NCI-H1105 treated with DMSO at 0.1 percent for 48 hours (cell line): Measurements from ENCODE around the gene NOC2L.

Source experiments
- DNase-seq: peaks from one replicate; lab custom pipeline; 2025; lab: John Stamatoyannopoulos, UW

Gene NOC2L

DNA sequence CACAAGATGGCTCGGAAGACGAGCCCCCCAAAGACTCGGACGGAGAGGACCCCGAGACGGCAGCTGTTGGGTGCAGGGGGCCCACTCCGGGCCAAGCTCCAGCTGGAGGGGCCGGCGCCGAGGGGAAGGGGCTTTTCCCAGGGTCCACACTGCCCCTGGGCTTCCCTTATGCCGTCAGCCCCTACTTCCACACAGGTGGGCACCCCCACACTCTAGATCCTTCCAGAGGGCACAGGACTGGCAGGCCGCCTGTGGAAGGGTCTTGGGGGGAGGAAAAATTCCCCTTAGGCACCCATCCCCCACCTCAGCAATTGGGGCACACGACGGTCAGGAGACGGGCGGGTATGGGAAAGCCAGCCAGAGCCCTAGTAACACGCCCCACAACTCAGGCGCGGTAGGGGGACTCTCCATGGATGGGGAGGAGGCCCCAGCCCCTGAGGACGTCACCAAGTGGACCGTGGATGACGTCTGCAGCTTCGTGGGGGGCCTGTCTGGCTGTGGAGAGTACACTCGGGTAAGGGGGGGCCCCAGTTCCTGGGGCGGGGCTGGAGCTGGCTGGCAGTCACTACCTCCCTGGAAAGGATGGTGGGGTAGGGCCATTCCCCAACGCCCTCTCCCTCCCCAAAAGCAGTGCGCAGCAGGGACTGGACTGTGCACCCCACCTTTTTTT is 16.1 kb downstream of the NOC2L start:
- no peak for DNase-seq

DNA sequence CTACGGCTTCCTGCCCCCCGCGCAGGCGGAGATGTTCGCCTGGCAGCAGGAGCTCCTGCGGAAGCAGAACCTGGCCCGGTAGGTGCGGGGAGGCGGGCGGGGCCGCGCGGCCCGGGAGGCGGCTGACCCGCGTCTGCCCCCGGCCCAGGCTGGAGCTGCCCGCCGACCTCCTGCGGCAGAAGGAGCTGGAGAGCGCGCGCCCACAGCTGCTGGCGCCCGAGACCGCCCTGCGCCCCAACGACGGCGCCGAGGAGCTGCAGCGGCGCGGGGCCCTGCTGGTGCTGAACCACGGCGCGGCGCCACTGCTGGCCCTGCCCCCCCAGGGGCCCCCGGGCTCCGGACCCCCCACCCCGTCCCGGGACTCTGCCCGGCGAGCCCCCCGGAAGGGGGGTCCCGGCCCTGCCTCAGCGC is 16.6 kb downstream of the NOC2L start:
- peak; percentile 48 for DNase-seq

DNA sequence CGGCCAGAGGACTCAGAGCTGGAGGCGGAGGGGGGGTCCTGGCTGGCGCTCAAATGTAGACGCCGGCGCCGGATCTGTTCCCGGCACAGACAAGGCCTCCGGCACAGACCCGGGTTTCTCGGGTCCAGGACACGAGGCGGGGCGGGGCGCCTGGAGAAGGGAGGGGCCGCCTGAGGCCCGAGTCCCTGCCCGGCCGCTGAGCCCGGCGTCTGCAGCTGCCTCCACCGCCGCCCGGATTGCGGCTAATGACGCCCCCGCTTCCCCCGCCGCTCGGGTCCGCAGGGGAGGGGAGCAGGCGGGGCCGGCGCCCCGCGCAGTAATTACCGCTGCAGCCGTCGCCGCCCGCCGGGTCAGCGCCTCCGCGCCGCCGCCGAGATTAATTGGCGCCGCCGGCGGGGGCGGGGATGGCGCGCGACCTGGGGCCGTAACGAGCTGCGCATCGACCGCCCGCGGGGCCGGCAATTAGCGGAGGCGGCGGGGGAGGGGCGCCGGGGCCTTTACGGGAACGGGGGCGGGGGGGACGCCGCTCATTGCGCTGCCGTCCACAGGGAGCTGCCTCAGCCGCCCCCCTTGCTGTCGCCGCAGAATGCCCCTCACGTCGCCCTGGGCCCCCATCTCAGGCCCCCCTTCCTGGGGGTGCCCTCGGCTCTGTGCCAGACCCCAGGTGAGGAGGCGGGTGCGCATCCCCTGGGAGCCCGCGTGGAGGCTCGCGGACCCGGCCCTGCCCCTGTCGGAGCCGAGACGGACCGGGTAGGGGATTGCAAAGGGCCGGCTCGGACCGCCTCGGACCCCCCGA is 17.3 kb downstream of the NOC2L start:
- DNase-seq: peak; percentile 78

DNA sequence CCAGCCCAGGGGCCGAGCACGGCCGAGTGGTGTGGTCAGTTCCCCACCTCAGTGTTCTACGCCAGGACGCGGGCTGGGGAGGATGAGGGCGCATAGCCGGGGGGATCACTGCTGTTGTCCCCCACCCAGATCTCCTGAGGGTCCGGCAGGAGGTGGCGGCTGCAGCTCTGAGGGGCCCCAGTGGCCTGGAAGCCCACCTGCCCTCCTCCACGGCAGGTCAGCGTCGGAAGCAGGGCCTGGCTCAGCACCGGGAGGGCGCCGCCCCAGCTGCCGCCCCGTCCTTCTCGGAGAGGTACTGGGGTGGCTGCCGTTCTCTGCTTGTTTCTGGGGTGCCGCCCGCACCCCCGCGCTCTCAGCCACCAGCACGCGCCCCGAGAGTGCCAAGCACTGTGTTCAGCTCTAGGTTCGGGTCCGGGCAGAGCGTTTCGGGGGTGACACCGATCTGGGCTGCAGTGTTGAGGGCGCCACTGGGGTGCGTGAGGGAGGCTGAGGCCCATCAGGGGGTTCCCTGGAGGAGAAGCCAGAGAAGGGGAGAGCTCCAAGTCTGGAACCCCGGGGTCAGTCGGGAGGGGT is 18.0 kb downstream of the NOC2L start:
- no peak for DNase-seq

DNA sequence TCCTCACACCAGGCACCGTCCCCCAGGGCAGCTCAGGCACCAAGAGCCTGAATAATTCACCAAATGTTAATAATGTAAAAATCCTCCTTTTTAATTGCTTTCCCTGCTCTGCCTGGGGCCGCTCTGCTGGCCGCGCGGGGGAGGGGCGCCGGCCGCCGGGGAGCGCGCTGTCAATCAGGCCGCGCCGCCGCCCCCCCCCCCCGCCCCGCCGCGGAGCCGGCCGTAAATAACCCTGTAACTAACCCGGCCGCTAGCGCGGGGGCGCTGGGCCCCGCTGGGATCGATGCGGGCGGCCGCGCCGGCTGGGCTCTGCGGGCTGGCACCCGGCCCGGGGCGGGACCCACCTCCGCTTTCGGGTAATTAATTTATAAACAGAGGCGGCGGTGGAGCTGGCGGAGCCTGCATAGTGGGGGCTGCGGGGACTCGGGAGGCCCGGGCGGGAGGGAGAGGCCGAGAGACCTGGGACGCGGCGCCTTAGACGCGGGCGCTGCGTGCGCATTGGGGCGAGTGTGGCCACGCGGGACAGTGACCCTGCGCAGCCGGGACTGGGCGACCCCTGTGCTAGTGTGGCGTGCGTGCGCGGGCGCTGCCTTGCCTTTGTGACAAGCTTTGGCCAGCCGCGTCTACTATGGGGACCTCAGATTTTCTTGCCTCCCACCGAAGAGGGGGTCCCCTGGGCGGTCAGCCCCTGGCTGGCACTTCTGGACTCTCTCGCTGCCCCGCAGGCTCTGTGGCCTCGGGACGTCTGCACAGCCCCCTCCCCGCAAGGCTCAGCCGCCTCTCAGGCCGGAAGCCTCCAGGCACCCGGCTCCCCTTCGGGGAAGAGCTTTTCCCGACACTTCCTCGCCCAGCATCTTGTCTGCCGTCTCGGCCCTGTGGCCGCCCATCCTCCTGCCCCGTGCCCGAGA is 18.7 kb downstream of the NOC2L start:
- peak; percentile 60 for DNase-seq

GRCh38 chr1:939511-940106 is 19.4 kb downstream of the NOC2L start:
- DNase-seq: no peak

DNA sequence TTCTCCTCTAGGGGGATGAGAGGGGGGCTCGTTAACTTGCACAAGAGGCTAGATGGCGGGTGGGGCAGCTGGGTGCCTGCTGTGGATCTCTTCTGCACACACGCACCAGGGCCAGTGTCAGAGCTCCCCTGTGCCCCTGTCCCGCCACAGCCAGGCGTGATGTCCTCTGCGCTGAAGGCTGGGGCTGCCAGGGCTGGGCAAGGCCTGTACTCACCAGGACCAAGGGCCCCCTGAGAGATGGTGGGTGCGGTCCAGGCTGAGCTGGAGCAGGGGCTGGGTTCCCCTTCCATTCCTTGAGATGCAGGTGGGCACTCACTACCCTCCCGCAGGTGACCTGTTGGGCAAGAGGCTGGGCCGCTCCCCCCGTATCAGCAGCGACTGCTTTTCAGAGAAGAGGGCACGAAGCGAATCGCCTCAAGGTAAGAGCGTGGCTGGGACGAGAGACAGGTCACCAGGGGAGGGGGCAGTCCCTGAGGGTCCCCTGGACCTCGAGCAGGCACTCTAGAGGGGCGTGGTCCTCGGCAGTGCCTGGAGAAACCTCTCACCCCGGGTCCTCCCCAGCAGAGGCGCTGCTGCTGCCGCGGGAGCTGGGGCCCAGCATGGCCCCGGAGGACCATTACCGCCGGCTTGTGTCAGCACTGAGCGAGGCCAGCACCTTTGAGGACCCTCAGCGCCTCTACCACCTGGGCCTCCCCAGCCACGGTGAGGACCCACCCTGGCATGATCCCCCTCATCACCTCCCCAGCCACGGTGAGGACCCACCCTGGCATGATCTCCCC is 20.2 kb downstream of the NOC2L start:
- DNase-seq: no peak

GRCh38 chr1:938088-938683 is 20.9 kb downstream of the NOC2L start:
- no peak for DNase-seq

GRCh38 chr1:937521-937920 is 21.5 kb downstream of the NOC2L start:
- DNase-seq: no peak

- DNase-seq: no peak
Observed at GRCh38 chr1:936348-937264, 22.4 kb downstream of the NOC2L start.

DNA sequence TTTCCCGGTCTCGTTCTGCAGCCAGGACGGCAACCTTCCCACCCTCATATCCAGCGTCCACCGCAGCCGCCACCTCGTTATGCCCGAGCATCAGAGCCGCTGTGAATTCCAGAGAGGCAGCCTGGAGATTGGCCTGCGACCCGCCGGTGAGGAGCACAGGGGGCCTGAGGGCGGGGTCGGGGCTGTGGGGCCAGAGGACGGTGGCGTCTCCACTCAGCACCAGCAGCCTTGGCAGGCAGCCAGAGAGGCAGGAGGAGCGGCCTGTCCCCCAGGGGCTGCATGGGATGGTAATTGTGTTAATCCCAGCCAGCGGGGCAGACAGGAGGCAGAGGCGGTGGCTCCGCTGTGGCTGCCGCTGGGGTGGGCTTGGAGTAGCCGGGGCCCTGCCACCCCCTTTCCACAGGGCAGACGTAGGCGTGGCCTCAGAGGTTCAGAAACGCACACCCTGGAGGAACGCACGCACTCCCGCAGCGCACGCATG is 23.3 kb downstream of the NOC2L start:
- DNase-seq: peak; percentile 63

- DNase-seq: no peak
Observed at GRCh38 chr1:934991-935750, 23.9 kb downstream of the NOC2L start.

- no peak for DNase-seq
Observed at GRCh38 chr1:933603-933940, 25.5 kb downstream of the NOC2L start.

GRCh38 chr1:932776-933602 is 26.1 kb downstream of the NOC2L start:
- DNase-seq: no peak

DNA sequence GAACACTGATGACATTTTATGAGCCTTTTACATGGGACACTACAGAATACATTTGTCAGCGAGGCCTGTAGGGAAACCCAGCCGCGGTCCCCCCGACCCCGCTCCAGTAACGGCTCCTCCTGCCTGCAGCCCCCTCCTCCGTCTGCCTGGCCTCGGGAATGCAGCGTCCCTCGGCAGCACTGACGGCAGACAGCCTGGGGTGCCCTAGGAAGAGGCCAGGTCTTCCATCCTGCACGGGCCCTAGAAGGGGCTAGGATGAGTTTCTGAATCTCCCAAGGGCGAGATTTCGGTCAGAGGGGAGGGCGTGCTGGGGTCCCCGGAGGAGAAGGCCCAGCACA is 26.9 kb downstream of the NOC2L start:
- no peak for DNase-seq

GRCh38 chr1:931380-932172 is 27.5 kb downstream of the NOC2L start:
- no peak for DNase-seq

DNA sequence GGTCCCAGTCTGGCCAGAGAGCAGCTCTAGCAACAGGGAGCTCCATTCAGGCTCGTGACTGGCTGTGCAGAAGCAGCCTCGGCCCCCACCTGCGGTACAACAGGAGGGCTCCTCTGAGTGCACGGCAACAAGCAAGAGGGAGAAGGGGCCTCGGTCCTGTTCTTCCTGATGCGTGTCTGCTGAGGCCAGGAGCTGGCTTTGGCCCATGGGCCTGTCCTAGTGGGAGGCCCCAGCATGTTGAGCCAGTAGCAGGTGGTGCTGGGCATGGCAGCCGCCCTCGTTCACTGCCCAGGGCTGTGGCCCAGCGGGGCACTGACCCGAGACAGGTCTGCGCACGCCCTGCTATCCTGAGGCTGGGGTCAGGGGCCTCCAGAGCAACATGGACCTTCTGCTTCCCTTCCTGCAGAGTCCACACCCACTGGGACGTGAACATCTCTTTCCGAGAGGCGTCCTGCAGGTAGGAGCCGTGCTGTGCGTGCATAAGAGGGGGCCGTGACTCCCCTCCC is 28.4 kb downstream of the NOC2L start:
- DNase-seq: no peak
